Activated T-helper 1 cell treated with anti-CD3 and anti-CD28 coated beads, Interleukin-12 subunit alpha, Interleukin-12 subunit beta, Interleukin-2, Interleukin-4 antibody, amounts not matched to agents 30 ng/mL and 10 ng/mL and 1 ng/mL, durations not matched to agents 14 hours and 24 hours and 36 hours (primary cell): ENCODE measurements around the gene GPBP1. TPM values are rescaled to one million over a fixed set of nuclear protein-coding genes. Genes with fewer than 3 reads are reported as not detected.
"Not testable (repeated sequence)": the region's sequence is repeated elsewhere in the genome, so short reads cannot be mapped to it uniquely, and the experiment has no call there.

Experiments used
- DNase-seq: peaks from one replicate; pipeline ENCODE4 v3.0.0; 2021; ENCODE audit warnings: low spot score
- H3K27ac Mint-ChIP-seq: one replicate; pipeline ENCODE4 v1.8.0; 2021; ENCODE audit warnings: mild to moderate bottlenecking, mixed read lengths
- H3K27me3 Mint-ChIP-seq: one replicate; pipeline ENCODE4 v1.8.0; 2022; ENCODE audit warnings: mild to moderate bottlenecking, moderate library complexity, mixed read lengths; ENCODE audit not compliant: insufficient read depth
- H3K36me3 Mint-ChIP-seq: one replicate; pipeline ENCODE4 v1.8.0; 2021; ENCODE audit warnings: low read depth, mixed read lengths
- H3K4me1 Mint-ChIP-seq: one replicate; pipeline ENCODE4 v1.8.0; 2021; ENCODE audit warnings: low read depth, mixed read lengths
- H3K4me3 Mint-ChIP-seq: one replicate; pipeline ENCODE4 v1.8.0; 2021; ENCODE audit warnings: mild to moderate bottlenecking, moderate library complexity, mixed read lengths
- H3K9me3 Mint-ChIP-seq: one replicate; pipeline ENCODE4 v1.8.0; 2021; ENCODE audit warnings: mixed read lengths
- intact Hi-C: fragments of 100-400 bp; cut with micrococcal nuclease; formaldehyde crosslinking; loops from one replicate; pipeline ENCODE4 v1.15.1; 2024
- total RNA-seq: library from RNA; stranded (reverse); gene quantifications from 2 replicates; pipeline ENCODE4 v1.2.3, GENCODE V29; 2022

Gene GPBP1
- total RNA-seq, 1 donor from 2014 or later = 106 TPM

DNA sequence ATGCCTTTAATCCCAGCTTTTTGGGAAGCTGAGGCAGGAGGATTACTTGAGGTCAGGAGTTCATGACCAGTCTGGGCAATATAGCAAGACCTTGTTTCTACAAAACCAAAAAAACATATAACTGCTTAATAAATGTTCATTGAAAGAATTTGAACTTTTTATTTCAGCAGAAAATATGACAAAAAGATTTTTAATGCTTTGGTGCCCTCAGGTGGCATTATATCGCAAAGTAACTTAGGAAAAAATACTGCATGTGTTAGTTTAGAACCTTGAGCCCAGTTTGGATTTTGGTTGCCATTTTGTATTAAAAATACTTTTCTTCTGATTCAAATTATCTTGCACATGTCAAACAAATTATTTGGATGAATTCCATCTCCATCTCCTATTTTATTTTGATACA lies 103.2 kb downstream of the GPBP1 start:
- H3K27me3 Mint-ChIP-seq = peaks cover 9% of the 10 kb centered on the region
- intact Hi-C loops = loop anchor here (1.0 to 5.0 kb wide), 2 partner anchors 377 to 1005 kb away; no protein-coding TSS in a partner anchor
- H3K9me3 Mint-ChIP-seq = no peaks in the 10 kb centered on the region
- DNase-seq = no peak
- no peak overlapping the region for H3K27ac Mint-ChIP-seq
- no peaks in the 10 kb centered on the region for H3K4me1 Mint-ChIP-seq
- no peaks in the 10 kb centered on the region for H3K36me3 Mint-ChIP-seq
- no peak overlapping the region for H3K4me3 Mint-ChIP-seq

DNA sequence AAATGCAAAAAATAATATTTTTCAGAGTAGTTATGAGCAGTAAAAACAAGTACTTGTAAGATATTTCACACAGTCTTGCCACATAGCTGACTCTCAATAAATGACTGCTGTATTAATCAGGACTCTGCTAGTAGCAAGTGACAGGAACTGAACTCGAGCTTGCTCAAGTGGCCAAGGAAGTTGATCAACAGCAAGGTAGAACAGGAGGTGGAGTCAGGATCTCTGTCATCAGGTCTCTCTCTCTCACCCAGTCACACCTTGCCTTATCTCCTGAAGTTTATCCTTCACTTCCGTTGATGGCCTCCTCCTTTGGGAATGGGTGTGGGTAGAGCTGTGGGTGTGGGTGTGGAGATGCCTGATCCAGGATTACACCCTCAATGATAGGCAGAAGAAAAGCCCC lies 107.0 kb downstream of the GPBP1 start:
- no peaks in the 10 kb centered on the region for H3K4me1 Mint-ChIP-seq
- H3K27me3 Mint-ChIP-seq = peaks cover 5% of the 10 kb centered on the region
- H3K27ac Mint-ChIP-seq = no peak overlapping the region
- H3K36me3 Mint-ChIP-seq = no peaks in the 10 kb centered on the region
- intact Hi-C loops = no loop called here
- peaks cover 9% of the 10 kb centered on the region for H3K9me3 Mint-ChIP-seq
- no peak overlapping the region for H3K4me3 Mint-ChIP-seq
- DNase-seq = no peak

DNA sequence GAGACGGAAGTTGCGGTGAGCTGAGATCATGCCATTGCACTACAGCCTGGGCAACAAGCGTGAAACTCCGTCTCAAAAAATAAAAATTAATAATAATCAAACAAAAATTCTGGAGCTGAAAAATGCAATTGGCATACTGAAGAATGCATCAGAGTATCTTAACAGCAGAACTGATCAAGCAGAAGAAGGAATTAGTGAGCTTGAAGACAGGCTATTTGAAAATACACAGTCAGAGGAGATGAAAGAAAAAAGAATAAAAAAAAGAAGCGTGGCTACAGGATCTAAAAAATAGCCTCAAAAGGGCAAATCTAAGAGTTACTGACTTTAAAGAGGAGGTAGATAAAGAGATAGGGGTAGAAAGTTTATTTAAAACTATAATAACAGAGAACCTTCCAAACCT lies 111.2 kb downstream of the GPBP1 start:
- DNase-seq, H3K9me3 Mint-ChIP-seq, H3K36me3 Mint-ChIP-seq, intact Hi-C loops, H3K27ac Mint-ChIP-seq, H3K4me1 Mint-ChIP-seq, H3K4me3 Mint-ChIP-seq: not testable (repeated sequence)
- H3K27me3 Mint-ChIP-seq = peaks cover 32% of the 10 kb centered on the region

DNA sequence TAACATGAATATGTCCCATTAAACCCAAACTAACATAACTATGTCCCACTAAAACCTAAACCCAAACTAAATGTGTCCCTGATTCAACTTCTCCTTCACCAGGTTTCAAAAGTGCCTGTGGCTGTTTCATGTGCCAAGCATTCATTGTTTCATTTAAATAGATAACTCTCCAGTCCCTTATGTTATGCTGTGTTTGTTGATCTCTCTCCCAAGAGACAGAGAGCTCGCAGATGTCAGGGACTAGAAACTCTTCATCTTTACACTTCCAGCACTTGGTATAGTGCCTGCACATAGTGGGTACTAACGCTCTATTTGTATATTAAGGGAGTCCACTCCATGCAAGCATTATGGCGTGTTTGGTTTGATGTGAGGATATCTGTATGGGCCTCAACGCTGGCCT lies 118.0 kb downstream of the GPBP1 start:
- intact Hi-C loops = no loop called here
- Mint-ChIP-seq H3K27me3 (peaks cover 29% of the 10 kb centered on the region), H3K4me1 (no peaks in the 10 kb centered on the region), H3K36me3 (no peaks in the 10 kb centered on the region), H3K4me3 (no peak overlapping the region), H3K9me3 (no peaks in the 10 kb centered on the region), H3K27ac (no peak overlapping the region)
- DNase-seq = no peak

DNA sequence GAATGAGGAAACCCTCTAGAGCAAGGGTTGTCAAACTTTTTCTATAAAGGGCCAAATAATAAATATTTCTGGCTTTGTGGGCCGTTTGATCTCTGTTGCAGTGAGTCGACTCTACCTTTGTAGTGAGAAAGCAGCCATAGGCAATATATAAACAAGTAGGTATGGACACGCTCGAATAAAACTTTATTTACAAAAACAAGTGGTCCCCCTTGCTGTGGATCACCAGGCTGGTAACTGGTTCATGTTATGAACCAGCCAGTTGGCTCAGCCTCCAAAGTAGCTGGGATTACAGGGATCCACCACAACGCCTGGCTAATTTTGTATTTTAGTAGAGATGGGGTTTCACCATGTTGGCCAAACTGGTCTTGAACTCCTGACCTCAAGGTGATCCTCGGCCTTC lies 118.5 kb downstream of the GPBP1 start:
- intact Hi-C loops = no loop called here

DNA sequence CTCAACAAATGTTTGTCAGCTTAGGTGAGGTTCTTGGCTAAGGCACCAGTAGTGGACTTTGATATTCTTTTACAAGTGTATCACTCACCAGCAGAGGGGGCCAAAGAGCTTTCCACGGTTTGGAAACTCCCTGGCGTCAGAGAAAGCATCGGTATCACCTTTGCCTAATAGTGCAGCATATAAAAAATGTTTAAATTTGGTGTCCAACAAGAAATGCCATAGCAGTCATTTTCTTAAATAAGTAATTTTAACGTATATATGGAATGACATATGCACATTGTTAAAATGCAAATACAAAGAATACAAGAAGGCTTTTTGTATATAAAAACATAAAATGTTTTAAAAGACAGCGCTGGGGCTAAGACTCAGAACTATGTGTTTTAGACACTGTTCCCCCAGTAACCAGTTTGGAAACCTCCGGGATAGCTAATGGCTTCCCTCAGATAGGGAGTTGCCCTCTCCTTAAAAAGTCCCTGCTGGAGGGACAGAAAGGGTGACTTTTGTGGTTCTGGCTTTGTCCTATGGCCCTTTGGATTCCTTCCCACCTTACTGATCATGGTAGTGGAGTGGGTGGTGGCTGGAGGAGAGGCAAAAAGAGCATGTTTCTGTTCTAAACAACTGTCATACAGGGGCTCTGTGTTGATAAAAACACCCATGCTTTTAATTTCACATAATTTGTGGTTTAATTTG lies 124.6 kb downstream of the GPBP1 start:
- intact Hi-C loops = loop anchor here (1.0 to 2.0 kb wide), 5 partner anchors 85 to 480 kb away; no protein-coding TSS in a partner anchor
- DNase-seq = peak; percentile 73
- no peaks in the 10 kb centered on the region for H3K36me3 Mint-ChIP-seq
- peak overlapping the region; percentile 64 for H3K27ac Mint-ChIP-seq
- H3K4me1 Mint-ChIP-seq = peaks cover 30% of the 10 kb centered on the region
- peak overlapping the region; percentile 68 for H3K4me3 Mint-ChIP-seq
- H3K27me3 Mint-ChIP-seq = peaks cover 2% of the 10 kb centered on the region
- H3K9me3 Mint-ChIP-seq = no peaks in the 10 kb centered on the region

More for the DNA sequence above, 118.5 kb downstream of the GPBP1 start:
- peaks cover 29% of the 10 kb centered on the region for H3K27me3 Mint-ChIP-seq
- no peak for DNase-seq
- H3K9me3 Mint-ChIP-seq = no peaks in the 10 kb centered on the region
- H3K27ac Mint-ChIP-seq = no peak overlapping the region
- no peaks in the 10 kb centered on the region for H3K36me3 Mint-ChIP-seq
- H3K4me1 Mint-ChIP-seq = no peaks in the 10 kb centered on the region
- H3K4me3 Mint-ChIP-seq = no peak overlapping the region

DNA sequence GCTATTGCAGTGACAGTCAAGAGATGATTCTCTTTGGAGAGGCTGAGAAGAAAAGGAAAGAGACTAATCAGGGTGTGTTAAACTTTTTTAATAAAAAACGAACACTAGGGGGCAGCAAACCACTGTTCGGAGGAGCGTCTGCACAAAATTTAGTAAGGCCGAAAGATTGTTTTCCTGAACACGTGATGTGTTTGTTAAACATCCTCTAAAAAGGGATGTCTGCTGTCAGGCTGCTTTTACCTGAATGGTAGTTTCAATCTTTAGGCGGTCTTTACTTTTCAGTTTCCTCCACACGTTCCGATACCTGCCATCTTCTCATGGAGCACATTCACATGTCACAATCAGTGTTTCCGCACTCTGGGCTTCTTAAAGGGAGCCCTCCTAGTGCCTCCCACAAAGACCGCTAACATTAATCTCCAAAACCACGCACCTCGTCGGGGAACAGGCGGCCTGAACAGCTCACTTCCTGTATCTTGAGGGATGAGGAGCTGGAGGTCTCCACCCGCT lies 125.2 kb downstream of the GPBP1 start:
- peaks cover 30% of the 10 kb centered on the region for H3K4me1 Mint-ChIP-seq
- no peaks in the 10 kb centered on the region for H3K36me3 Mint-ChIP-seq
- peak overlapping the region; percentile 68 for H3K4me3 Mint-ChIP-seq
- peak; percentile 20 for DNase-seq
- H3K27ac Mint-ChIP-seq = peak overlapping the region; percentile 66
- peaks cover 2% of the 10 kb centered on the region for H3K27me3 Mint-ChIP-seq
- H3K9me3 Mint-ChIP-seq = no peaks in the 10 kb centered on the region
- intact Hi-C loops = loop anchor here (1.0 to 2.0 kb wide), 8 partner anchors 25 to 1161 kb away; partner anchors contain the start of gene PLK2

DNA sequence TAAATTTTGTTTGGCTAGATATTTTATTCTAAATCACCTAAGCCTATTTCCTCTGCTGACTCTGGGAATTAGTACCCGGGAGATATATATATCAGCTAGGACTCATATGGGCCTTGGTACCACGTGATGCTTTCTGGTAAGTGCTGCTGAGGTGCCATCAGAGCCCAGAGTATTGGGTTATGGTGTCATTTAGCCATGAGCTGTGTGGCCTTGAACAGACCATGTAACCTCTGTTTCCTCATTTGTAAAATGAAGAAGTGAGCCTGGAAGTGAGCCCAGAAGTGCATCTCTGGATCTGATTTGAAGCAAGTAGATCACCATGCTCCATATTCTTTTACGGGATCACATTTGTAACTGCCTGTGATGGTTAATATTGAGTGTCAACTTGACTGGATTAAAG lies 126.1 kb downstream of the GPBP1 start:
- H3K27ac Mint-ChIP-seq = no peak overlapping the region
- intact Hi-C loops = loop anchor here (1.0 to 2.0 kb wide), 6 partner anchors 24 to 1160 kb away; partner anchors contain the start of gene PLK2
- no peaks in the 10 kb centered on the region for H3K36me3 Mint-ChIP-seq
- peaks cover 30% of the 10 kb centered on the region for H3K4me1 Mint-ChIP-seq
- no peak overlapping the region for H3K4me3 Mint-ChIP-seq
- DNase-seq = no peak
- no peaks in the 10 kb centered on the region for H3K9me3 Mint-ChIP-seq
- peaks cover 2% of the 10 kb centered on the region for H3K27me3 Mint-ChIP-seq

DNA sequence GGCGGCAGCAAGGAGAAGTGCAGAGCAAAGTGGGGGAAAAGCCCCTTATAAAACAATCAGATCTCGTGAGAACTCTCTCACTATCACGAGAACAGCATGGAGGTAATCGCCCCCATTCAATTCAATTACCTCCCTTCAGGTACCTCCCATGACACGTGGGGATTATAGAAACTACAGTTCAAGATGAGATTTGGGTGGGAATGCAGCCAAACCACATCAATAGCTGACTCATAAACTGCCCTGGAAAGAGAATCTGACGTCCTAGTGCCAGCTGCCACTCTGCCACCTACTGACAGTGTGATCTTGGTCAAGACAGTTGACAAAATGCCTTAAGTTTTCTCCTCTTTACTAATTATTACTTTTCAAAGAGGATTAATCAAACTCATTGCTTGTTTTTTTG lies 128.3 kb downstream of the GPBP1 start:
- Mint-ChIP-seq H3K27ac (no peak overlapping the region), H3K36me3 (no peaks in the 10 kb centered on the region), H3K27me3 (no peaks in the 10 kb centered on the region), H3K4me1 (peaks cover 30% of the 10 kb centered on the region), H3K4me3 (no peak overlapping the region), H3K9me3 (peaks cover 6% of the 10 kb centered on the region)
- no peak for DNase-seq
- intact Hi-C loops = loop anchor here (1.0 kb wide), 1 partner anchor 81 kb away; no protein-coding TSS in a partner anchor

DNA sequence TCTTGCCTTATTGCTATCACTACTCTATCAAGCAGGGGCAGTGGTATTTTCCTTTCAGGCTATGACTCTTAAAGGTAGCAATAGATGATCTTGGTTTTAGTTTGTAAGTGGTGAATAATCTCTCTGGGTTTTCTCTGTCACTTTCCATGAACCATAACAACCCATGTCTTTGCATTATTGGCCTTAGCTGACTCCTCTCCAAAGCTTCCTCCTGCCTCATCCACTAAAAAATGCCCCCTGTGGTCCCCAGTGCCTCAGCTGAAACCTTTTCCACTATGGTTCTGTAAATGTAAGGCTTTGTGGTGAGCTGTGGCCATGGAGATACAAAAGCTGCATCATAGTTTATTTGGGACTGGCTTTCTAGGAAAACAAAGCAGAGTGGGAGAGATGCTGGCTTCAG lies 128.8 kb downstream of the GPBP1 start:
- H3K27ac Mint-ChIP-seq = no peak overlapping the region
- DNase-seq = no peak

DNA sequence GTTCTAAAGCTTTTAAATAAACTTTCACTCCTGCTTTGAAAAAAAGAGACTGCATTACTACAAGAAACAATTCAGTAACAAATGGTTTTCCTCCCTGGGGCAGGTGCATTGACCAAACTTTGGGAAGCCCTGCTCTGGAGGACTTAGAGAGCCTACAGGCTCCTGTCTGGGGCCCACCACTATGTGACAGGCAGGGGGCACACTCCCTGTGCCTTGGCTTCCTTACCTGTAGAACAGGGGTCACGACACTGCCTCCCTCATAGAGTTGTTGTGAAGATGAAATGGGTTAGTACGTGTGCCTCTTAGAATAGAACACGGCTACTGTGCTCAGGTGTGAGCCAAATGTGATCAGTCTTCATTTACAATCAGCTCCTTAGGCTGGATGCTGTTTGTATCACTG lies 130.1 kb downstream of the GPBP1 start:
- DNase-seq = no peak
- no peaks in the 10 kb centered on the region for H3K27me3 Mint-ChIP-seq
- intact Hi-C loops = no loop called here
- peaks cover 12% of the 10 kb centered on the region for H3K9me3 Mint-ChIP-seq
- no peak overlapping the region for H3K27ac Mint-ChIP-seq
- H3K36me3 Mint-ChIP-seq = peaks cover 2% of the 10 kb centered on the region
- H3K4me3 Mint-ChIP-seq = no peak overlapping the region
- H3K4me1 Mint-ChIP-seq = peaks cover 18% of the 10 kb centered on the region

More for the DNA sequence above, 128.8 kb downstream of the GPBP1 start:
- H3K4me3 Mint-ChIP-seq = no peak overlapping the region
- H3K9me3 Mint-ChIP-seq = peaks cover 6% of the 10 kb centered on the region
- H3K4me1 Mint-ChIP-seq = peaks cover 30% of the 10 kb centered on the region
- no peaks in the 10 kb centered on the region for H3K36me3 Mint-ChIP-seq
- intact Hi-C loops = loop anchor here (1.0 kb wide), 1 partner anchor 81 kb away; no protein-coding TSS in a partner anchor
- no peaks in the 10 kb centered on the region for H3K27me3 Mint-ChIP-seq

DNA sequence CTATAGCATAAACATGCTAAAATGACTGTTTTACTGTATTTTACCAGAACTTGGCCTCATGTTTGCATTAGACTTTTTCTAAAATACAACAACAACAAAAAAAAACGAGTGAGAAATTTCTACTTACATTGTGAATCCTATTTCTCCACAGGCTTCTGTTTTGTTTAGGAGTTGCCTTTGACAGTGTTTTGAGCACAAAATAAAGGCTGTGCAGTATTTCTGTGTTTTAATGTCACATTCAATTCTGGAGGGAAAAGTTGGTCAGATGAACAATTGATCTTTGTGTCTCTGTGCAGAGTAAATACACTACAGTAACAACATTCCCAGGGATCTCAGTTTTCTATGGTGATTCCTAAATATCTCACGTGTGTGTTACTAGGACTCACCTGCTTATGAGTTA lies 131.1 kb downstream of the GPBP1 start:
- peaks cover 14% of the 10 kb centered on the region for H3K9me3 Mint-ChIP-seq
- intact Hi-C loops = no loop called here
- DNase-seq = no peak
- no peaks in the 10 kb centered on the region for H3K27me3 Mint-ChIP-seq
- H3K36me3 Mint-ChIP-seq = peaks cover 2% of the 10 kb centered on the region
- H3K27ac Mint-ChIP-seq = no peak overlapping the region
- H3K4me3 Mint-ChIP-seq = no peak overlapping the region
- peaks cover 10% of the 10 kb centered on the region for H3K4me1 Mint-ChIP-seq

DNA sequence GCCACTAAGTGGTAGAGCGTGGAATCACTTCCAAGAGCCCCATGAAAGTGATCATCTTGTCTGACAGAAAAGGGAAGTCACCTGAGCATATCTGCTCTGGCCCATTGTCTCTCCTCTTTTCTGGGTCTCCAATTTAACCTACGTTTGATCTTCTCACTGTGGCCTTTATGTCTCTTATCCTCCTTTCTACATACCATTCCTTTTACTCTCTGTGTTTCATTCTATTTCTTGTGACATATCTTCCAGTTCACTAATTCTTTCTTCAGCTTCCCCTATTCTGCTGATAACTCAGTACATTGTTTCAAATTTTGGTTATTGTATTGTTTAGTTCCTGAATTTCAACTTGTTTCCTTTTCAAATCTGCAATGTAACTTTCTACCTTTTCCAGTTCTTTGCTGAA lies 132.5 kb downstream of the GPBP1 start:
- peaks cover 2% of the 10 kb centered on the region for H3K36me3 Mint-ChIP-seq
- intact Hi-C loops = no loop called here
- no peak overlapping the region for H3K4me3 Mint-ChIP-seq
- H3K27ac Mint-ChIP-seq = no peak overlapping the region
- DNase-seq = no peak
- peaks cover 15% of the 10 kb centered on the region for H3K9me3 Mint-ChIP-seq
- H3K27me3 Mint-ChIP-seq = peaks cover under 1% of the 10 kb centered on the region
- H3K4me1 Mint-ChIP-seq = peaks cover 10% of the 10 kb centered on the region
